Activated naive CD4-positive, alpha-beta T cell treated with anti-CD3 and anti-CD28 coated beads, Interleukin-2, amount 50 U/mL, for 24 hours (primary cell): ENCODE data around the gene CDH26.

ENCODE experiments used
- H3K27ac Mint-ChIP-seq: one replicate; pipeline ENCODE4 v1.8.0; 2021; ENCODE audit warnings: mild to moderate bottlenecking, mixed read lengths
- H3K27me3 Mint-ChIP-seq: one replicate; pipeline ENCODE4 v1.8.0; 2021; ENCODE audit warnings: mixed read lengths
- H3K36me3 Mint-ChIP-seq: one replicate; pipeline ENCODE4 v1.8.0; 2021; ENCODE audit warnings: mixed read lengths
- H3K4me1 Mint-ChIP-seq: one replicate; pipeline ENCODE4 v1.8.0; 2021; ENCODE audit warnings: mixed read lengths
- H3K4me3 Mint-ChIP-seq: one replicate; pipeline ENCODE4 v1.8.0; 2021; ENCODE audit warnings: mild to moderate bottlenecking, mixed read lengths
- H3K9me3 Mint-ChIP-seq: one replicate; pipeline ENCODE4 v1.8.0; 2021; ENCODE audit warnings: mixed read lengths

The CDH26 gene

GRCh38 chr20:60010689-60011458 is 52.7 kb downstream of the CDH26 start:
- H3K27me3 Mint-ChIP-seq, result no peaks in the 10 kb centered on the region
- H3K9me3 Mint-ChIP-seq, result no peaks in the 10 kb centered on the region
- H3K36me3 Mint-ChIP-seq, result peaks cover 6% of the 10 kb centered on the region
- peaks cover 23% of the 10 kb centered on the region for H3K4me1 Mint-ChIP-seq
- no peak overlapping the region for H3K4me3 Mint-ChIP-seq
- H3K27ac Mint-ChIP-seq, result no peak overlapping the region

DNA sequence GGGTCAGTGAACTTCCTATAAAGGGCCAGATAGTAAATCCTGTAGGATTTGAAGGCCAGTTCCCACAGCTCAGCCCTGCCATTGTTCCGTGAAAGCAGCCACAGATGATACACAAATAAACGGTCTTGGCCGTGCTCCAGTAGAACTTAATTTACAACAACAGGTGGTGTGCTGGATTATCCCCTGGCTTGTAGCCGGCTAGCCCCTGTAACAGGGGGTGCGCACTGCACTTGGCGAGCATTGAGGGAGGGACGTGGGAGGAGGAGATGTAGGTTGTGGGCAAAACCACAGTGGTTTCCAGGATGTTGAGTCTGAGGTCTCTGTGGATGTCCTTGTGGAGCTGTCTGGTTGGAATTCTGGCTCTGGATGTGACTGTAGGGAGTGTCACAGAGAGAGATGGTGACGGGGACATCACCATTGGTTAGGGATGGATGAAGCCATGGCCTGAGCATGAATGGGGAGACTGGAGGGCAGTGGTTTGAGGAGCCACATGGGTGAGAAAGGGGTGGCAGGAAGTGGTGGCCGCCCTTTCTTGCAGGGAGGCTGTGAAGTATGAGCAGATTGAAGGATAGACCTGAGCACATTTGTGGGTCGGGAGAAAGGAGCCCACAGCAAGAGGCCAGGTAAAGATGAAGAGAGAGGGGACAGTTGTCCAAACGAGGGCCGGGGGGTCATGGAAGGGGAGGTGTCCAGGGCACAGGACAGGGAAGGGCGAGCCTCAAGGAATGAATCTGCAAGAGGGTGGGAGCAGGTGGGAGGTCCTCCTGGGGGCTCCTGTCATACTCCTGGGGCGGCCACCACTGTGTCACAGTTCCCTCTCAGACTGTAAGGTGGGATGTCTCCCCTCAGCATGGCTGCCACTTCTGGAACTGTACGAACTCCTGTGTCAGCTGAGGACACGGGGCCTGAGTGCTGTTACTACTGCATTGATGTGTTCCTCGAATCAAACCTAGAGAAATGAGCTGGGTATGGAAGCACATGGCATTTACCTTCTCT is 53.6 kb downstream of the CDH26 start:
- H3K36me3 Mint-ChIP-seq, result peaks cover 7% of the 10 kb centered on the region
- H3K27ac Mint-ChIP-seq, result peak overlapping the region; percentile 20
- H3K4me3 Mint-ChIP-seq, result no peak overlapping the region
- H3K4me1 Mint-ChIP-seq, result peaks cover 23% of the 10 kb centered on the region
- H3K27me3 Mint-ChIP-seq, result no peaks in the 10 kb centered on the region
- no peaks in the 10 kb centered on the region for H3K9me3 Mint-ChIP-seq

GRCh38 chr20:60013296-60014139 is 55.3 kb downstream of the CDH26 start:
- Mint-ChIP-seq H3K36me3 (peaks cover 17% of the 10 kb centered on the region), H3K4me3 (no peak overlapping the region), H3K9me3 (peaks cover 5% of the 10 kb centered on the region), H3K4me1 (peaks cover 23% of the 10 kb centered on the region), H3K27ac (no peak overlapping the region), H3K27me3 (no peaks in the 10 kb centered on the region)

- H3K4me1 Mint-ChIP-seq, result peaks cover 10% of the 10 kb centered on the region
- no peaks in the 10 kb centered on the region for H3K27me3 Mint-ChIP-seq
- H3K4me3 Mint-ChIP-seq, result no peak overlapping the region
- H3K27ac Mint-ChIP-seq, result no peak overlapping the region
- H3K36me3 Mint-ChIP-seq, result peaks cover 34% of the 10 kb centered on the region
- H3K9me3 Mint-ChIP-seq, result peaks cover 19% of the 10 kb centered on the region
These were observed 58.2 kb downstream of the CDH26 start for GRCh38 chr20:60016406-60016805.

DNA sequence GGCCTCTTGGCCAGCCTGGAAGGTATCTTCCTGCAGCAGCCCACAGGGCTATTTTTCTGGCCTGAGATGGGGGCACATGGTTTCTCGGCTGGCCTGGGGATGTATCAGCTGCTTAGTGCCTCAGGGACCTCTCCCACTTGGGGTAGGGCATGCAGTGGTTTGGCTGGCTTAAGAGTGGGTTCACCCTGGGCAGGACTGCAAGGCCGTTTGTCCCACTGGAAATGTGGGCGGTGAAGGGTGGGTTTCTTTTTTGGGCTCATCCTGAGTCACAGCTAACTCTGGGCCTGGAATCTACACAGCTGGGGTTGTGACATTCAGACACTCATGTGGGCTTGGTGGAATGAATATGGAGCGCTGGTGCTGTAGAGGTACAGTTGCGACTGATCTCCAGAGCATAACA is 62.0 kb downstream of the CDH26 start:
- no peak overlapping the region for H3K4me3 Mint-ChIP-seq
- no peaks in the 10 kb centered on the region for H3K4me1 Mint-ChIP-seq
- peaks cover 19% of the 10 kb centered on the region for H3K9me3 Mint-ChIP-seq
- H3K27me3 Mint-ChIP-seq, result no peaks in the 10 kb centered on the region
- H3K36me3 Mint-ChIP-seq, result peaks cover 32% of the 10 kb centered on the region
- H3K27ac Mint-ChIP-seq, result no peak overlapping the region

DNA sequence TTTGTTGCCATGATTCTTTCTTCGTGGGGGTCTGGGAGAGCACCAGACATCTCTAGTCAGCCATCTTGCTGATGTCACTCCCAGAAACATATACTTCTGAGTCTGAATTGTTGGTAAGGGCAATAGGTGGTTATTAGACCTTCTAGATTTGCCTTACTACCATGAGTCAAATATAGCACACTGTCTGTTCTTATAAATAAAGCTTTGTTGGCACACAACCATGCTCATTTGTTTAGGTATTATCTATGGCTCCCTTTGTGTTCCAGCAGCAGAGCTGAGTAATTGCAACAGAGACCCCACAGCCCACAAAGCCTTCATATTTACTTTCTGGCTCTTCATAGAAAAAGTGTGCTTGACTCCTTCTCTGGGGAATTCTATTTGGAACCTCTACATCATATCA is 62.9 kb downstream of the CDH26 start:
- no peaks in the 10 kb centered on the region for H3K4me1 Mint-ChIP-seq
- no peak overlapping the region for H3K27ac Mint-ChIP-seq
- peaks cover 19% of the 10 kb centered on the region for H3K9me3 Mint-ChIP-seq
- peaks cover 28% of the 10 kb centered on the region for H3K36me3 Mint-ChIP-seq
- H3K4me3 Mint-ChIP-seq, result no peak overlapping the region
- no peaks in the 10 kb centered on the region for H3K27me3 Mint-ChIP-seq

- Mint-ChIP-seq H3K27ac (no peak overlapping the region), H3K36me3 (peaks cover 25% of the 10 kb centered on the region), H3K27me3 (no peaks in the 10 kb centered on the region), H3K4me1 (no peaks in the 10 kb centered on the region), H3K4me3 (no peak overlapping the region), H3K9me3 (peaks cover 19% of the 10 kb centered on the region)
These were observed 64.6 kb downstream of the CDH26 start for GRCh38 chr20:60022849-60023248.

GRCh38 chr20:60024245-60024644 is 66.0 kb downstream of the CDH26 start:
- Mint-ChIP-seq H3K36me3 (peaks cover 15% of the 10 kb centered on the region), H3K4me1 (no peaks in the 10 kb centered on the region), H3K27me3 (no peaks in the 10 kb centered on the region), H3K27ac (no peak overlapping the region), H3K9me3 (peaks cover 7% of the 10 kb centered on the region), H3K4me3 (no peak overlapping the region)

DNA sequence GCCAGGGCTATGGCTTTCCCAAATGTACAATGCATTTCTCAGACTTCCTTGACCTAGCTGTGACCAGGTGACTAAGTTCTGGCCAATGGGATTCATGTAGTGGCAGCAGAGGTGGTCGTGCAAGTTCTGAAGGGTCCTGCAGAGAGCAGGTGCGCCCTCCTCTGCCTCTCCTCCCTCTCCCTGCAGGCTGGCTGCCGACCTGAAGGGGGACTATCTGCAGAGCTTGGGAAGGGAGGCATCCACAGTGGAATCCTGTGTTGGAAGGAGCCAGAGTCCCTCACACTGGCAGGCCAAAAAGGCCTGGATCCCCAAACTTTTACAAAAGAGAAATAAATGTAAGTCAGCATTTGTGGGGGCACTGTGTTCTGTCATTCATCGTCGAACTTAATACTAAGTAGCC is 66.6 kb downstream of the CDH26 start:
- H3K4me3 Mint-ChIP-seq, result no peak overlapping the region
- no peaks in the 10 kb centered on the region for H3K27me3 Mint-ChIP-seq
- H3K4me1 Mint-ChIP-seq, result no peaks in the 10 kb centered on the region
- peaks cover 1% of the 10 kb centered on the region for H3K9me3 Mint-ChIP-seq
- H3K36me3 Mint-ChIP-seq, result peaks cover 9% of the 10 kb centered on the region
- H3K27ac Mint-ChIP-seq, result no peak overlapping the region

DNA sequence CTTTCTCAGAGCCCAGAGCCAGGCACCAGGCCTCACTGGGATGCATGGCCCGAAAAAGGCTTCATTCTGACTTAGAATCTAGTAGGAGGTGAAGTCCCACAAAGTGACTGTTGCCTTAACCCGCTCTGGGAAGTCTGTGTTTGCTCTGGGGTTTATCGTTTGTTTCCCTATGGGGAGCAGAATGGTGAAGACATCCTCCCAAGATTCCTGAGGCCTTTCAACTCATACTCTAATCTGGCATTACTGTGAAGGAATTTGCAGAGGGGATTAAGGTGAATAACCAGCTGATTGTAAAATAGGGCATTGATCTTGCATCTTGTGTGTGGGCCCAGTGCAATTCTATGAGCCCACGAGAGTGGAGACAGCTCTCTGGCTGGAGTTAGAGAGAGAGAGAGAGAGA is 67.8 kb downstream of the CDH26 start:
- Mint-ChIP-seq H3K4me3 (no peak overlapping the region), H3K4me1 (no peaks in the 10 kb centered on the region), H3K36me3 (peaks cover 2% of the 10 kb centered on the region), H3K27ac (no peak overlapping the region), H3K9me3 (no peaks in the 10 kb centered on the region), H3K27me3 (no peaks in the 10 kb centered on the region)

DNA sequence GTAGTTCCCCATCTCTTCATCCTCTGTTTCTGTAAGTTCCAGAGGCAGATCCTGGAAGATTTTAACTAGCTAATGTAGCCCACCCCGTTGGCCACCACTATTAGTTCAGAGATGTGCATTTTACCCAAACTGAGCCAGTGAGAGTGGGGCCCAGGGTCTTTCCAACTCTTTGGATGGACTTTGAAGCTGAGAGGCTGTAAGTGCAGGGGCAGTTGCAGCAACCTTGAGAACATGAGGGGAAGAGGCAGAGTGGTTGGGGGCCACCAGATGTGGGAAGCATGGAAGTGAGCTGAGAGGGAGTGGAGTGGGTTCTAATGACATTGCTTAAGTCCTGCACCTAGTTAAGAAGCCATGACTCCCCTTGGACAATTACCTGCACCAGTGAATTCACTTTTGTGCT is 72.2 kb downstream of the CDH26 start:
- no peak overlapping the region for H3K27ac Mint-ChIP-seq
- H3K36me3 Mint-ChIP-seq, result peaks cover 2% of the 10 kb centered on the region
- no peaks in the 10 kb centered on the region for H3K9me3 Mint-ChIP-seq
- H3K27me3 Mint-ChIP-seq, result no peaks in the 10 kb centered on the region
- no peak overlapping the region for H3K4me3 Mint-ChIP-seq
- no peaks in the 10 kb centered on the region for H3K4me1 Mint-ChIP-seq

GRCh38 chr20:60031107-60031506 is 72.9 kb downstream of the CDH26 start:
- no peaks in the 10 kb centered on the region for H3K9me3 Mint-ChIP-seq
- no peaks in the 10 kb centered on the region for H3K27me3 Mint-ChIP-seq
- H3K27ac Mint-ChIP-seq, result no peak overlapping the region
- no peaks in the 10 kb centered on the region for H3K4me1 Mint-ChIP-seq
- no peak overlapping the region for H3K4me3 Mint-ChIP-seq
- H3K36me3 Mint-ChIP-seq, result peaks cover under 1% of the 10 kb centered on the region

DNA sequence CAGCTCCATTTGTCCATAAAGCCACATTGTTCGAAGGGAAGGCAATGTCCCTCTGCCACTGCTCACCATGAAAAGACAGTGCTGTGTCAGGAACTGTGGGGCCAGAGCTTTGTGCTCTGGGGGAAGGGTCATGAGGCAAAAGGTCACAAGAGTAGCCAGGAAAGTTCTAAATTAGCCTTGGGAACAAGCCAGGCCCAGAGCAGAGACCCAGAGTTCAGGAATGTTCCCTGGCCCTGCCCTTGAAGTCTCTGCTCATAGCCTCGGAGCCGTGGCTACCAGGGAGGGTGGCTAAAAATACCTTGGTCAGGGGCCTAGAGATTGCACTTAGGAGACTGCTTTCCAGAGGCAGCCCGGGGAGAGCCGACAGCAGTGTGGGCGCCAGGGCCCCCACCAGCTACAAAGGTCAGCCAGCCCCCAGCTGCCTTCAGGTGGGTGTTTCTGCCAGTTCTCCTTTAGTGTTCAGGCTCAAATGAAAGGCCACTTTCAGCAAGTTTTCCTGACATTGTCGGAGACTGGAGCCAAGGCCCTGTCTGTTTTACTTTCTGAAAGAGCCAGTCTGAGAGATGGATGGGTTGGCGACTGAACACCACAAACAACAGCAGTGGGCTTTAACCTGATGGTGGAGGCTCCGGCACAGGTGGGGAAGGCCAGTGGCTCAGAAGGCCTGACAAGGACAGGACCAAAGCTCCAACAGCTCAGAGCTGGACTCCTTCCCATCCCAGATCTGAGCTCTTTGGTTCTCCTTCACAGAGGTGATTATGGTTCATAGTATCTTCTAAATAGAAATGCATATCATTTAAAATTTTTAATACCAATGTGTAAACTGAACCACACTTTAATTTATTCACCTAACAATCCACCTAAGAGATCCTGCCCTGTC is 76.2 kb downstream of the CDH26 start:
- Mint-ChIP-seq H3K4me1 (no peaks in the 10 kb centered on the region), H3K9me3 (no peaks in the 10 kb centered on the region), H3K4me3 (no peak overlapping the region), H3K36me3 (no peaks in the 10 kb centered on the region), H3K27ac (no peak overlapping the region), H3K27me3 (no peaks in the 10 kb centered on the region)

DNA sequence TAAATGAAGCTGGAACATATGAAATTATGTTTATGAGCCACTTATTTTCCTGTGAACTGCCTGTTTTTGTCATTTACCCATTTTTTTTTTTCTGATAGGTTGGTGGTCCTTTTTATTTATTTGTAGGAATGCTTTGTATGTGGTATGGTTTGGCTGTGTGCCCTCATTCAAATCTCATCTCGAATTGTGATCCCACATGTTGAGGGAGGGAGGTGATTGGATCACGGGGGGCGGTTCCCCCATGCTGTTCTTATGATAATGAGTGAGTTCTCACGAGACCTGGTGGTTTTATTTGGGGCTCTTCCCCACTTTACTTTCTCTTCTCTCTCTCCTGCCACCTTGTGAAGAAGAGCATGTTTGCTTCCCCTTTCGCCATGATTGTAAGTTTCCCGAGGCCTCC is 77.3 kb downstream of the CDH26 start:
- no peak overlapping the region for H3K27ac Mint-ChIP-seq
- no peaks in the 10 kb centered on the region for H3K4me1 Mint-ChIP-seq
- H3K4me3 Mint-ChIP-seq, result no peak overlapping the region
- no peaks in the 10 kb centered on the region for H3K27me3 Mint-ChIP-seq
- H3K9me3 Mint-ChIP-seq, result no peaks in the 10 kb centered on the region
- no peaks in the 10 kb centered on the region for H3K36me3 Mint-ChIP-seq

DNA sequence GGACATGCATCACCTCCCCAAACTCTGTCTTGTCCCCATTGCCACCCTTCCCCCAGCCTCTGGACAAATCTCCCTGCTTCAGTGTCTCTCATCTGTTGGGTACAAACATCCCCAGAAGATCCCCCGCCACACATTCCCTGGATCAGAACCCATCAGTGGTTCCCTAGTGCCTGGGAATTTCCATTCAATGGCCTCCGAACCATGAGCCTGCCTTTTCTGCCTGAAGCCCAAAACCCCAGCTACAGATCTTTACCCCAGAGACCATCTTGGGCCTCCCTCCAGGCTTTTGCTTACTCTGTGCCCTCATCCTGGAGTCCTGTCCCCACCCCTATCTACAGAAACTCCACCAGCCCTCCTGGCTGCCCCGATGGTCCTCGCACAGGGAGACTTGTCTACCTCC is 78.1 kb downstream of the CDH26 start:
- H3K27ac Mint-ChIP-seq, result no peak overlapping the region
- no peaks in the 10 kb centered on the region for H3K27me3 Mint-ChIP-seq
- no peaks in the 10 kb centered on the region for H3K4me1 Mint-ChIP-seq
- no peaks in the 10 kb centered on the region for H3K36me3 Mint-ChIP-seq
- no peak overlapping the region for H3K4me3 Mint-ChIP-seq
- no peaks in the 10 kb centered on the region for H3K9me3 Mint-ChIP-seq
